H1 (cell line): ENCODE data around the gene KCNH1.

Source experiments
- CBX8 ChIP-seq: fragments of 300-800, 300-1000 bp; sonication (generic); IDR thresholded peaks from 2 replicates; pipeline ENCODE4 v1.7.1; 2016; ENCODE audit warnings: low read depth, low read length, borderline replicate concordance
- CEBPB ChIP-seq: IDR thresholded peaks from 2 replicates; pipeline ENCODE4 v1.6.1; 2012; ENCODE audit warnings: low read depth, low read length
- CHD1 ChIP-seq: IDR thresholded peaks from 2 replicates; pipeline ENCODE4 v1.6.1; 2012; ENCODE audit warnings: low read depth, low read length, improper control_type of control experiment
- CREB1 ChIP-seq: IDR thresholded peaks from 2 replicates; pipeline ENCODE4 v1.6.1; 2012; ENCODE audit warnings: inconsistent platforms
- NRF1 ChIP-seq: IDR thresholded peaks from 2 replicates; pipeline ENCODE4 v1.6.1; 2011; ENCODE audit warnings: mild to moderate bottlenecking, low read depth, low read length, improper control_type of control experiment
- POLR2A ChIP-seq, 2 experiments: IDR thresholded peaks; 1 replicate in 1 of 2; 2 replicates in 1 of 2; pipeline ENCODE4 v1.6.1; 2011; ENCODE audit warnings: low read depth in 2 of 2, low read length in 2 of 2, mild to moderate bottlenecking in 2 of 2; ENCODE audit errors: control extremely low read depth in 1 of 2
- RAD21 ChIP-seq, 2 experiments: IDR thresholded peaks in 1 of 2; conservative IDR thresholded peaks in 1 of 2; 2 replicates each; pipeline ENCODE4 v1.6.1; 2011; ENCODE audit warnings: low read depth in 2 of 2, low read length in 2 of 2, improper control_type of control experiment in 1 of 2, inconsistent platforms in 1 of 2, mild to moderate bottlenecking in 1 of 2, moderate library complexity in 1 of 2
- SP1 ChIP-seq: IDR thresholded peaks from 2 replicates; pipeline ENCODE4 v1.6.1; 2011; ENCODE audit warnings: low read depth, low read length
- TAF1 ChIP-seq: IDR thresholded peaks from 2 replicates; pipeline ENCODE4 v1.6.1; 2011; ENCODE audit warnings: mild to moderate bottlenecking, low read depth, low read length
- TCF12 ChIP-seq: IDR thresholded peaks from 2 replicates; pipeline ENCODE4 v1.6.1; 2011; ENCODE audit warnings: low read depth, mild to moderate bottlenecking, low read length
- TF ChIP-seq, protein P1 (sequence below), 3 experiments: IDR thresholded peaks; 1 replicate in 2 of 3; 2 replicates in 1 of 3; pipeline versions ENCODE4 v1.5.1 to v1.6.1; 2011; ENCODE audit warnings: low read length in 3 of 3, mild to moderate bottlenecking in 3 of 3, inconsistent platforms in 2 of 3, low read depth in 1 of 3, moderate library complexity in 1 of 3; ENCODE audit not compliant: insufficient read depth in 1 of 3; ENCODE audit errors: control extremely low read depth in 1 of 3

DNA sequence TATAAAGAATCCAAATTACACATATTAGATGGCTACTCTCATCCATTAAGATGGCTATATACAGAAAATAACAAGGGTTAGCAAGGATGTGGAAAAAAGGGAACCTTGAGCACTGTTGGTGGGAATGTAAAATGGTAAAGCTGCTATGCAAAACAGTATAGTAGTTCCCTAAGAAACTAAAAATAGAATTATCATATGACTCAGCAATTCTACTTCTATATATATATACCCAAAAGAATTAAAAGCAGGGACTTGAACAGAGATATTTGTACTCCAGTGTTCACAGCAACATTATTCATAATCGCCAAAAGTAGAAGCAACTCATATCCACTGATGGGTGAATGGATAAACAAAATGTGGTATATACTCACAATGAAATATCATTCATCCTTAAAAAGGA, 126.1 kb downstream of the KCNH1 start:
- TF ChIP-seq, protein P1, sequence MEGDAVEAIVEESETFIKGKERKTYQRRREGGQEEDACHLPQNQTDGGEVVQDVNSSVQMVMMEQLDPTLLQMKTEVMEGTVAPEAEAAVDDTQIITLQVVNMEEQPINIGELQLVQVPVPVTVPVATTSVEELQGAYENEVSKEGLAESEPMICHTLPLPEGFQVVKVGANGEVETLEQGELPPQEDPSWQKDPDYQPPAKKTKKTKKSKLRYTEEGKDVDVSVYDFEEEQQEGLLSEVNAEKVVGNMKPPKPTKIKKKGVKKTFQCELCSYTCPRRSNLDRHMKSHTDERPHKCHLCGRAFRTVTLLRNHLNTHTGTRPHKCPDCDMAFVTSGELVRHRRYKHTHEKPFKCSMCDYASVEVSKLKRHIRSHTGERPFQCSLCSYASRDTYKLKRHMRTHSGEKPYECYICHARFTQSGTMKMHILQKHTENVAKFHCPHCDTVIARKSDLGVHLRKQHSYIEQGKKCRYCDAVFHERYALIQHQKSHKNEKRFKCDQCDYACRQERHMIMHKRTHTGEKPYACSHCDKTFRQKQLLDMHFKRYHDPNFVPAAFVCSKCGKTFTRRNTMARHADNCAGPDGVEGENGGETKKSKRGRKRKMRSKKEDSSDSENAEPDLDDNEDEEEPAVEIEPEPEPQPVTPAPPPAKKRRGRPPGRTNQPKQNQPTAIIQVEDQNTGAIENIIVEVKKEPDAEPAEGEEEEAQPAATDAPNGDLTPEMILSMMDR (IDR thresholded peaks at IDR 0.05; ENCODE audit: control extremely low read depth in 1 of 3, insufficient read depth in 1 of 3, low read depth in 1 of 3, low read length in 3 of 3): no peak
- TF ChIP-seq TCF12: no peak
- TF ChIP-seq POLR2A (IDR thresholded peaks at IDR 0.05; ENCODE audit: control extremely low read depth in 1 of 2, low read depth in 2 of 2, low read length in 2 of 2): no peak
- no peak for TF ChIP-seq SP1
- no peak for TF ChIP-seq TAF1
- no peak for TF ChIP-seq NRF1
- TF ChIP-seq RAD21 (IDR thresholded peaks at IDR 0.05 in 1 of 2, conservative IDR thresholded peaks at IDR 0.05 in 1 of 2; ENCODE audit: low read depth in 2 of 2, low read length in 2 of 2): no peak
- no peak for TF ChIP-seq CBX8
- TF ChIP-seq CREB1: no peak
- TF ChIP-seq CEBPB: no peak
- no peak for TF ChIP-seq CHD1
